NB4 (cell line): Measurements from ENCODE around the gene KLHDC9.
"Not testable (repeated sequence)": the region's sequence is repeated elsewhere in the genome, so short reads cannot be mapped to it uniquely, and the experiment has no call there.

Source experiments
- DNase-seq: peaks from one replicate; pipeline ENCODE4 v3.0.0; 2010; ENCODE audit warnings: low read depth
- H3K4me3 ChIP-seq: one replicate; pipeline ENCODE4 v1.5.1; 2011; ENCODE audit warnings: mild to moderate bottlenecking, low read depth, low read length, moderate library complexity
- MYC ChIP-seq: IDR thresholded peaks from 2 replicates; pipeline ENCODE4 v1.6.1; 2011; ENCODE audit warnings: low read depth, low read length
- POLR2A ChIP-seq: IDR thresholded peaks from 2 replicates; pipeline ENCODE4 v1.6.1; 2011; ENCODE audit warnings: mild to moderate bottlenecking; ENCODE audit not compliant: insufficient read length; ENCODE audit errors: extremely low read depth
- TF ChIP-seq, protein P1 (sequence below): IDR thresholded peaks from one replicate; pipeline ENCODE4 v1.5.1; 2012; ENCODE audit warnings: low read depth, low read length
- TF ChIP-seq, protein P2 (sequence below): IDR thresholded peaks from 2 replicates; pipeline ENCODE4 v1.6.1; 2011; ENCODE audit warnings: low read depth, low read length

Gene KLHDC9

DNA sequence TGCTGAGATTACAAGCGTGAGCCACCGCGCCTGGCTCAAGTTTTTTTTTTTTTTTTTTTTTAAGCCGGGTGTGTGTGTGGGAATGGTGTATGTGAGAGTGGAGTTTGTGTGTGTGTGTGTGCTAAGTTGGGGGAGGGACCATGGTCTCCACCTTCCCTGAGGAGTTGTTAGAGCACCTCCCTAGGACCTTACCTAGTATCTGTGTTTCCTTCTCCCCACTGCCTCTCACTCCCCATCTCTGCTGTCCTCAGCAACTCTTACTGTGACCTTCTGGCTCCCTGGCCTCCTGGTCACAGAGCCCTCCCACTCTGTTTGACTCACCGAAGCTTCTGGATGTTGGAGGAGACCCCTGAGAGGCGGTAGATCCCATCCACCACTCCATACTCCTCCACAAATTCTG is 38.9 kb upstream of the KLHDC9 start:
- TF ChIP-seq POLR2A (no peak), MYC (no peak)
- TF ChIP-seq, protein P1, sequence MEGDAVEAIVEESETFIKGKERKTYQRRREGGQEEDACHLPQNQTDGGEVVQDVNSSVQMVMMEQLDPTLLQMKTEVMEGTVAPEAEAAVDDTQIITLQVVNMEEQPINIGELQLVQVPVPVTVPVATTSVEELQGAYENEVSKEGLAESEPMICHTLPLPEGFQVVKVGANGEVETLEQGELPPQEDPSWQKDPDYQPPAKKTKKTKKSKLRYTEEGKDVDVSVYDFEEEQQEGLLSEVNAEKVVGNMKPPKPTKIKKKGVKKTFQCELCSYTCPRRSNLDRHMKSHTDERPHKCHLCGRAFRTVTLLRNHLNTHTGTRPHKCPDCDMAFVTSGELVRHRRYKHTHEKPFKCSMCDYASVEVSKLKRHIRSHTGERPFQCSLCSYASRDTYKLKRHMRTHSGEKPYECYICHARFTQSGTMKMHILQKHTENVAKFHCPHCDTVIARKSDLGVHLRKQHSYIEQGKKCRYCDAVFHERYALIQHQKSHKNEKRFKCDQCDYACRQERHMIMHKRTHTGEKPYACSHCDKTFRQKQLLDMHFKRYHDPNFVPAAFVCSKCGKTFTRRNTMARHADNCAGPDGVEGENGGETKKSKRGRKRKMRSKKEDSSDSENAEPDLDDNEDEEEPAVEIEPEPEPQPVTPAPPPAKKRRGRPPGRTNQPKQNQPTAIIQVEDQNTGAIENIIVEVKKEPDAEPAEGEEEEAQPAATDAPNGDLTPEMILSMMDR: no peak
- TF ChIP-seq, protein P2, sequence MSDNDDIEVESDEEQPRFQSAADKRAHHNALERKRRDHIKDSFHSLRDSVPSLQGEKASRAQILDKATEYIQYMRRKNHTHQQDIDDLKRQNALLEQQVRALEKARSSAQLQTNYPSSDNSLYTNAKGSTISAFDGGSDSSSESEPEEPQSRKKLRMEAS: no peak
- no peak for DNase-seq

DNA sequence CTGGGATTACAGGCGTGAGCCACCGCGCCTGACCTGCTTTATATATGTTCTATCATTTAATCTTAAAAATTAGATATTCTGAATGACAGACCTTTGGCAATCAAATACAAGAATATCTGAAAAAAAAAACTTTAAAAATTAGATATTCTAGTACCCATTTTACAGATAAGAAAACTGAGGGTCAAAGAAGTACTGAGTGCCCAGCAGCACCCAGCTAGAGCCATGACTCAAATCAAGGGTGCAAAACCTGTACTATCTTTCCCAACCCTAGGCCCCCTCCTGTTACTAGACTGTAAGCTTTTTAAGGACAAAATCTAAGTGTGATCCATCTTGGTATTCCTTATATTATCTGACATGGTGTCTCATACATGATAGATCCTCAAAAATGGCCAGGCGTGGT is 36.7 kb upstream of the KLHDC9 start:
- no peak for TF ChIP-seq POLR2A
- TF ChIP-seq, protein P2: no peak
- no peak for TF ChIP-seq MYC
- TF ChIP-seq, protein P1: no peak
- DNase-seq: no peak

More for the DNA sequence above, 38.9 kb upstream of the KLHDC9 start:
- H3K4me3 ChIP-seq: no peak overlapping the region

DNA sequence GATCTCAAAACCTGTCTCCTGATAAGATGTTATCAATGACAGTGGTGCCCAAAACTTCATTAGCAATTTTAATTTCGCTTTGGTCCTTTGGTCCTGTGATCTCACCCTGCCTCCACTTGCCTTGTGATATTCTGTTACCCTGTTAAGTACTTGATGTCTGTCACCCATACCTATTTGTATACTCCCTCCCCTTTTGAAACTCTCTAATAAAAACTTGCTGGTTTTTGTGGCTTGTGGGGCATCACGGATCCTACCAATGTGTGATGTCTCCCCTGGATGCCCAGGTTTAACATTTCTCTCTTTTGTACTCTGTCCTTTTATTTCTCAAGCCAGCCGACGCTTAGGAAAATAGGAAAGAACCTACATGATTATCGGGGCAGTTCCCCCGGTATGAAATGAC is 34.2 kb upstream of the KLHDC9 start:
- H3K4me3 ChIP-seq, DNase-seq: not testable (repeated sequence)

More for the DNA sequence above, 36.7 kb upstream of the KLHDC9 start:
- no peak overlapping the region for H3K4me3 ChIP-seq

DNA sequence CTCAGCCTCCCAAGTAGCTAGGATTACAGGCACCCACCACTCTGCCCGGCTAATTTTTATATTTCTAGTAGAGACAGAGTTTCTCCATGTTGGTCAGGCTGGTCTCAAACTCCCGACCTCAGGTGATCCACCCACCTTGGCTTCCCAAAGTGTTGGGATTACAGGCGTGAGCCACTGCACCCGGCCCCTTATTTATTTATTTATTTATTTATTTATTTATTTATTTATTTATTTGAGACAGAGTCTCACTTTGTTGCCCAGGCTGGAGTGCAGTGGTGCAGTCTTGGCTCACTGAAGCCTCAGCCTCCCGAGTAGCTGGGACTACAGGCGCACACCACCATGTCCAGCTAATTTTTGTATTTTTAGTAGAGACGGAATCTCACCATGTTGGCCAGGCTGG is 32.5 kb upstream of the KLHDC9 start:
- DNase-seq, H3K4me3 ChIP-seq: not testable (repeated sequence)

DNA sequence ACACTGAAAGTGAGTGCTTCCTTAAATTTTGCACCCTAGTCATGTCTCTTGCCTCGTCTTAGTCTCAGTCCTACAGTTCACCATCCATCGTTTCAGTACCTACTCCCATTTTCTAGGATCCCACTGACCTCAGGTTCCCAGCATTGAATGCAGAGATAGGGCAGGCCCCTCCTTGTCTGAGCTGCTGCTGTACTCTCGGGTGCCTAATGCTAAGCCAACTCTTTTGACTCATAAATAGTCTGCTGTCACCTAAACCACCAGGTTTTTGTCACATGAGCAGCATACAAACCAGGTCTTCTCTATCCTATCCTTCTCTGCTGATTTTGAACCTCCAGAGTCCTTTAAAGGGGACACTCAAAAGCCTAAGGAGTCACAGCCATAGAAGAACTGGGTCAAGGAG is 31.5 kb upstream of the KLHDC9 start:
- no peak for DNase-seq
- no peak overlapping the region for H3K4me3 ChIP-seq
- TF ChIP-seq MYC (no peak), POLR2A (no peak)
- TF ChIP-seq, protein P2: no peak
- TF ChIP-seq, protein P1: no peak

DNA sequence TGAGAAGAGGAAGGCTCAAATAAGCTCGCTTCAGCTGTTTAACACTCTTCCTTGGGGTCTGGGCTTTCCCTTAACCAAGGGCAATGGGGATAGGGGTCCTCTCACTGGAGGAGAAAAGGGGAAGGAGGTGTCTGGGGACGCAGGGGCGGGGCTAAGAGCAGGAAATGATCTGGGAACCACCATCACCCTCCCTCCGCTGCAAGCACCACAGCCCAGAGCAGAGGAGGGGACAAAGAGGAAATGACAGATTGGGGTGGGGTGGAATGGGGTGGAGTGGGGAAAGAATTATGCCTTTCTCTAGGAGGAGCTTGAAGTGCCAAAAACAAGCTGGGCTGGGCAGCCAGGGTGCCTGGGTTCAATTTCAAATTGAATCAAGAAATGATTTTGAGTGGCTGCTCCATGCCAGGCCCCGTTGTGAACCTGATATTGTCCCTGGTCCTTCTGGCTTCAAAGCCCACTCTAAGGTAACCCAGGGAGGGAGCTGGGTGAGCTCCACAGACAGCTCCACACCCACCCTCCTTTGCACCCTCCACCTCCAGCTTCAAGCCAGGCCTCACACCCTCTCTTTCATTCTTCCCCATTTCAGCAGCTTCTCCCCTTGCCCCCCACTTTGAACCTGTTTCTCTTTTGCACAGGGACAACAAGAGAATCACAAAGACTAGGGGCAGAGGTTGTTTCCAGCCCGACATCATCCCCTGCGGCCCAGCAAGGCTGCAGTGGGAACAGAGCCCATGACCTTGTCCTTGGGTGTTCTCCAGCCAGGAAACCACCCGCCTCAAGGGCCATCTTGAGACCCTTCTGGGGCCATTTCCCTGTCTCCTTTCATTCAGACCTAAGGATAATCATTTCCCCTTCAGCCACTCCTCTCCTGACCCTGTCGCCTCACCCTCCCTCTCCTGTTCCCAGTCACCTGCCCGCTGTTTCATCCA is 29.6 kb upstream of the KLHDC9 start:
- TF ChIP-seq, protein P1: no peak
- peak; percentile 2 for TF ChIP-seq POLR2A
- H3K4me3 ChIP-seq: peak overlapping the region; percentile 70
- peak; percentile 94 for DNase-seq

DNA sequence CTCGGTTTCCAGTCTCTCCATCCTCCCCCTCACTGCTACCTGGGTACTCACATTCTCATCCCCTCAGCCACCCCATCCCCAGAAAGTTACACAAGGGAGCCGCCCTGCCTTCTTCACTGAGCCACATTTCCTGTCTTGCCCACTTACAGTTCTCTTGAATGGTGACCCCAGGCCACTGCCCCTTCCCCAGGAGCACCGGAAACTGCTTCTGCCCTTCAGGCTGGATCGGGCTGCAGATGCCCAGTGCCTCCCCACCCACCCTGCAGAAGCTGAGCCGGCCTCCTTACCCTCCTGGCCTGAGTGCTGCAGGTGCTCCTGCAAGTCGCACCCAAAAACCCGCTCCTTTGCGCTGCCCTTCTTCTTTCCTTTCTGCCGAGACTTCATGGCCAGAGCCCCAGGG is 28.9 kb upstream of the KLHDC9 start:
- DNase-seq: no peak
- TF ChIP-seq MYC (no peak), POLR2A (no peak)
- TF ChIP-seq, protein P2: no peak
- TF ChIP-seq, protein P1: no peak
- H3K4me3 ChIP-seq: peak overlapping the region; percentile 70
